ENCODE data around the gene ZNF232.
"Not testable (repeated sequence)": the region's sequence is repeated elsewhere in the genome, so short reads cannot be mapped to it uniquely, and the experiment has no call there.

The ZNF232 gene

DNA sequence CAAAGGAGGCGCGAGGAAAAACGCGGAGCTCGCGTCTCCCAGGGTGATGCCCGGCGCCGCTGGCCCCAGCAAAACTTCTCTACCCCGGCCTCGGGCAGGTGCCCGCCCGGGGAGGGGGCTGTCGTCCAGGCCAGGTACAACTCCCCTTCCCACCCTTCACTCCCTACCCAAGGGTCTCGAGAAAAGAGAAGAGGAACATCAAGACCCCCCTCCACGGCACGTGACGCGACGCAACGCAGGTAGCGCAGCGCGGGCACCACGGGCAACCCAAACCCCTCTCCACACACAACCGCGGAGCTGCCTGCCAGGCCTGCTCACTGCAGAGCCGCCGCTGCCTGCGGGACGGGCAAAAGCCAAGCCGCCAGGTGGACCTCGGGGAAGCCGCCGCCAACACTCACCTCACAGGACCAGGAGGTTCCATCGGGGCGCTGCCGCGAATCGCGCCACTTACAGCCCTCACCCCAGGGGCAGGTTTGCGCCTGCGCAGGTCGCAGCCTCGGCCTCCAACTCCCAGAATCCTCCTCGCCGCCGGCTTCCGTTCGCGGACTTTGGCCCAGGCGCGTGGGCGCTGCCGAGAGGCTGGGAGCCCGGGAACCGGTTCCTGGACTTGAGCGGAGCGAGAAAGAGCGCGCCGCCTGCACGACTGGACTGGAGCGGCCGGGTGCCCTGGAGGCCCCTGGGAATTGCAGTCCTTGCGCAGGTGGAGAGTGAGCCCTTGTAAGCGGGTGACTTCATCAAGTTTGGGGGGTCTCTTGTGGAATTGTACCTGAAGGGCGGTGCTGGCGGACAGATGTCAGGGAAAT, at the start of gene ZNF232:
Gene ZNF232, minus strand, starts transcription at position 477 of the 803 bp plus-strand sequence. Its CDS starts 56 bp downstream, at position 421.
- peak within 1 kb of the TSS; percentile 94 for H3K4me3 ChIP-seq (ENCODE audit: low read length)
- TF ChIP-seq, protein P1, sequence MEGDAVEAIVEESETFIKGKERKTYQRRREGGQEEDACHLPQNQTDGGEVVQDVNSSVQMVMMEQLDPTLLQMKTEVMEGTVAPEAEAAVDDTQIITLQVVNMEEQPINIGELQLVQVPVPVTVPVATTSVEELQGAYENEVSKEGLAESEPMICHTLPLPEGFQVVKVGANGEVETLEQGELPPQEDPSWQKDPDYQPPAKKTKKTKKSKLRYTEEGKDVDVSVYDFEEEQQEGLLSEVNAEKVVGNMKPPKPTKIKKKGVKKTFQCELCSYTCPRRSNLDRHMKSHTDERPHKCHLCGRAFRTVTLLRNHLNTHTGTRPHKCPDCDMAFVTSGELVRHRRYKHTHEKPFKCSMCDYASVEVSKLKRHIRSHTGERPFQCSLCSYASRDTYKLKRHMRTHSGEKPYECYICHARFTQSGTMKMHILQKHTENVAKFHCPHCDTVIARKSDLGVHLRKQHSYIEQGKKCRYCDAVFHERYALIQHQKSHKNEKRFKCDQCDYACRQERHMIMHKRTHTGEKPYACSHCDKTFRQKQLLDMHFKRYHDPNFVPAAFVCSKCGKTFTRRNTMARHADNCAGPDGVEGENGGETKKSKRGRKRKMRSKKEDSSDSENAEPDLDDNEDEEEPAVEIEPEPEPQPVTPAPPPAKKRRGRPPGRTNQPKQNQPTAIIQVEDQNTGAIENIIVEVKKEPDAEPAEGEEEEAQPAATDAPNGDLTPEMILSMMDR (conservative IDR thresholded peaks at IDR 0.05; ENCODE audit: low read length): no peak
- DNase-seq (ENCODE audit: low read depth): peak; percentile 90

DNA sequence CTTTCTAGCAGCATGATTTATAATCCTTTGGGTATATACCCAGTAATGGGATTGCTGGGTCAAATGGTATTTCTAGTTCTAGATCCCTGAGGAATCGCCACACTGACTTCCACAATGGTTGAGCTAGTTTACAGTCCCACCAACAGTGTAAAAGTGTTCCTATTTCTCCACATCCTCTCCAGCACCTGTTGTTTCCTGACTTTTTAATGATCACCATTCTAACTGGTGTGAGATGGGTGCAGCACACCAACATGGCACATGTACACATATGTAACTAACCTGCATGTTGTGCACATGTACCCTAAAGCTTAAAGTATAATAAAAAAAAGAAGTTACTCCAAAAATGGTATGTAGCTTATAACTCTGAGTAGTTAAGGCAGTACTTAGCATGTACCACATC, 49.0 kb upstream of the ZNF232 start:
- not testable (repeated sequence) for DNase-seq (ENCODE audit: low read depth); H3K4me3 ChIP-seq (ENCODE audit: low read length)

DNA sequence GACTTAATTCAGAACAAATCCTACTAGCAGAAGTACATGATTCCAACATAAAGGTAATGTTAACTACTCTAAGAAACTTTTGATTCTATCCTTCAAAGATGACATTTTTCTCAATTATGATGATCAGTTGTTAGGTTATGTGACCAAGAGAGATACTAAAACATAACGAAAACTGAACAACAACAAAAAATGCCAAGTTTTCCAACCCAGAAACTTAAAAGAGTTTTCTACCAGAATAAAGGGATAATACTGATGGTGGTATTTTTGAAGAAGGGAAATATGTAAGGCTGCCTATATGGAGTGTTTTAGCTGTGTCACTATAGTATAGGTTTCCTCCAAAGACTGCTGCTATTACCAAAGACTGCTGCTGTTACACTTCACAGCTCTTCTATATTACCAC, 34.4 kb upstream of the ZNF232 start:
- DNase-seq (ENCODE audit: low read depth); H3K4me3 ChIP-seq (ENCODE audit: low read length): not testable (repeated sequence)

DNA sequence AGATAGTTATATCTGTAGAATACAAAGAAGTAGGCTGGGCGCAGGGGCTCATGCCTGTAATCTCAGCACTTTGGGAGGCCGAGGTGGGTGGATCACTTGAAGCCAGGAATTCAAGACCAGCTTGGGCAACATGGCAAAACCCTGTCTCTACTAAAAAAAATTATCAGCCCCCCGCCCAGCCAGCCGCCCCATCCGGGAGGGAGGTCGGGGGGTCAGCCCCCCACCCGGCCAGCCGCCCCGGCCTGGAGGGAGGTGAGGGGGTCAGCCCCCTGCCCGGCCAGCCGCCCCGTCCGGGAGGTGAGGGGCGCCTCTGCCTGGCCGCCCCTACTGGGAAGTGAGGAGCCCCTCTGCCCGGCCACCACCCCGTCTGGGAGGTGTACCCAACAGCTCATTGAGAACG, 31.2 kb upstream of the ZNF232 start:
- DNase-seq (ENCODE audit: low read depth); H3K4me3 ChIP-seq (ENCODE audit: low read length): not testable (repeated sequence)

DNA sequence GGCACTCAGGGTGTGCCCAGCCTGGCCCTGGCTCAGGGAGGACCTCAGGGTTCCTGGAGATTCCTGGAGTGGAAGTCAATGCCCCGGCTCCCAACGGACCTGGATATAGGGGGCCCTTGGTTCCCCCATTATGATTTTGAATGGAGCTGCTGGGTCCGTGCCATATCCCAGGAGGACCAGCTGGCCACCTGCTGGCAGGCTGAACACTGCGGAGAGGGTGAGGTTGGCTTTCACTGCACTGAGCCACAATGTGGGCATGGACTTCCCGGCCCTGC, 27.7 kb upstream of the ZNF232 start:
- DNase-seq (ENCODE audit: low read depth): no peak
- H3K4me3 ChIP-seq (ENCODE audit: low read length): no peak overlapping the region
- TF ChIP-seq, protein P1 (conservative IDR thresholded peaks at IDR 0.05; ENCODE audit: low read length): no peak

DNA sequence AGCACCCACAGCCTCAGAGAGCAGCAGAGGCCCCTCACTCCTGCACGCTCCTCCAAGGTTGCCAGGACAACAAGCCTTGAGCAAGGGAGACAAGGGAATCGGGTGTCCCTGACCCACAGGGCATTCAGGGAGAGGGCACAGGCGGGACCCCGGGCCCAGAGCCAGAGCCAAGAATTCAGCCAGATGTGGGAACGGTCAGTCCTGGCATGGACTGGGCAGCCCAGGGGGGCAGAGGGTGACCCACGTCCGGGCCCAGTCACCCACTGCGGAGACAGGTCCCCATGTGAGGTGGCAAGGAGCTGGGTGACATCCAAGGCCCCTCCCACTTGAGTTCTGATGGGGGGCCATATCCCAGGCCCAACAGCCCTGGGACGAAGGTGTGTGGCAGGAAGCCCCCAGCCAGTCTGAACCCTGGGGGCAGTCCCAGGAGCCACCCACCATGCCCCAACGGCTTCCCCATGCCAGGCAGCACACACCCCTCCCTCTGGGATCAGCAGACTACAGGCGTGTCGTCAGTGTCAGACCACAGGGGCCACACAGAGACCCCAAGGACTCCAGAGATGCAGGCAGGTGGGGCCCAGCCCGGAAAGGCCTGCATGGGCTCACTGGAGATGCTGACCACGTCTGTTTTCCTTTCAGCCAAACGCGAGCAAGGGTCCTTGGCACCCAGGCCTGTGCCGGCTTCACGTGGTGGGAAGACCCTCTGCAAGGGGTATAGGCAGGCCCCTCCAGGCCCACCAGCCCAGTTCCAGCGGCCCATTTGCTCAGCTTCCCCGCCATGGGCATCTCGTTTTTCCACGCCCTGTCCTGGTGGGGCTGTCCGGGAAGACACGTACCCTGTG, 27.2 kb upstream of the ZNF232 start:
- TF ChIP-seq, protein P1 (conservative IDR thresholded peaks at IDR 0.05; ENCODE audit: low read length): no peak
- no peak overlapping the region for H3K4me3 ChIP-seq (ENCODE audit: low read length)
- no peak for DNase-seq (ENCODE audit: low read depth)

DNA sequence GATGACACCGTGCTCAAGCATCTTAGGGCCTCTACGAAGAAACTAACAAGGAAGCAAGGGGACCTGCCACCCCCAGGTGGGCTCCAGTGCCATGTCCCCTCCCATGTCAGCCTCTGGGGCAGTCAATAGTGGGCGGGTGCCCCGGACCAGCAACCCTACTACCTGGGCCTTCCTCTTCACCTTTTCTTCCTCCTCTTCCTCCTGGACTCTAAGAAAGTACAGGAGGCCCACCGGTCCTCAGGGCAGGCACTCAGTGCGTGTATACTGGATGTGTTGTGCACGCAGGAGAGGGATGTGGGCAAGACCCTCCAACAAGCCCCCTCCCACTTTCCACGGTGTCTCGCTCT, 26.5 kb upstream of the ZNF232 start:
- DNase-seq (ENCODE audit: low read depth); H3K4me3 ChIP-seq (ENCODE audit: low read length): not testable (repeated sequence)

DNA sequence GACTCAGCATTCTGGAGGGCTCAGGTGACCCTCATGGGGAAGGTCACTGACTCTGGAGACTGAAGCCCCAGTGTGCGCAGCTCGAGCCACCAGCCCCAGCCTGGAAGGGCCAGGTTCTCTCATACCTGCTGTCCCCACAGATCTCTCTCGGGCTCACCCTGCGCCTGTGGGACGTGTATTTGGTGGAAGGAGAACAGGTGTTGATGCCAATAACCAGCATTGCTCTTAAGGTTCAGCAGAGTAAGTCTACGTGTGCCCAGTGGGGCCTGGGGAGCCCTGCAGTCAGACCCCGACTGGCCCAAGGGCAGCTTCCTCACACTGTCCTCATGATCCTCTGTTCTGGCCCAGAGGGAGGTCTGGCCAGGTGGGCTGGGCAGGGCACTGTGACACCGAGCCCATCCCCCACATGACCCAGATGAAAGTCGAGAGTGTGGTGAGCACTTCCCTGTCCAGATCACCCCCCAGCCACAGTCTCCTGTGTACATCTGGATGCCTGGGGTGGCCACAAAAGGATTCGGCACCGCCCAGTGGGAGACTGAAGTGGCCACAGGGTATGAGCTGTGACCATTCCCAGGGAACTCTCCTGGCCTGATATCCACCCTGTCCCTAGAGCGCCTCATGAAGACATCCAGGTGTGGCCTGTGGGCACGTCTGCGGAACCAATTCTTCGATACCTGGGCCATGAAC, 26.0 kb upstream of the ZNF232 start:
- not testable (repeated sequence) for H3K4me3 ChIP-seq (ENCODE audit: low read length); DNase-seq (ENCODE audit: low read depth)

DNA sequence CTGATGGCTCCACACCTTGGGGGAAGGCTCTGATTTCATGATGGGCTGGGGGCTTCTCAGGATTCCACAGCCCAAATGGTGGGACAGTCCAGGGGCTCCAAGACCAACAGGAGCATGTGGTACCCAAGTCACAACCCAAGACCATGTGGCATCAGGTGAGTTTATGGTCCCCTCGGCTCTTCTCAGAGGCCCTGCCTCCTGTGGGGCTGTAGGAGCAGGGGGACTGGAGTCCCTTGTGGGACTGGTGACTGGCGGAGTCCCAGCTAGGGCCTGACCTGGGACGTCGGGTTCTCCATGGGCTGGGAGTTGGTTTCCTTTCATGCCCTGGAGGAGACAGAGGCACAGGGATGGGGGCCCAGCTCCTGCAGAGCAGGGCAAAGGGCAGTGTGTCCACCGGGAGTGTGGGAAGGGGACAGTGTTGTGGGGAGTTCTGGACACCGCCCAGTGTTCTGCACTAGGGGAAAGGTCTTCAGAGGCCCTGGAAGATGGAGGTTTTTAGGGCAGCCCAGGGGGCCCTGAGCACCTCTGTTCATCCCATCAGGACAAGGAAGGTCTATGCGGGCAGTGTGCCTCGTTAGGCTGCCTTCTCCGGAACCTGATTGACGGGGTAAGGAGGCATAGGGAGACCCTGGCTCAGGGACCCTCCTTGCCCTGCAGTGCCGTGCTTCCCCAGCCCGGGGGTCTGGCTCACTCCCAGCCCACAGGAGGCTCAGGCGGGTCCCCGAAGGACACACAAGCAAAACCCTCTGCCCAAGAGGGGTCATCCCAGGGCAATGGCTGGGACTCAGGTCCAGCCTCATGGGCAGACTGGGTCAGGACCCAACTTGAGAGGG, 25.1 kb upstream of the ZNF232 start:
- not testable (repeated sequence) for DNase-seq (ENCODE audit: low read depth); H3K4me3 ChIP-seq (ENCODE audit: low read length)

Data from AG10803 (cell line).